ENCODE measurements around the gene SLC38A6.

DNA sequence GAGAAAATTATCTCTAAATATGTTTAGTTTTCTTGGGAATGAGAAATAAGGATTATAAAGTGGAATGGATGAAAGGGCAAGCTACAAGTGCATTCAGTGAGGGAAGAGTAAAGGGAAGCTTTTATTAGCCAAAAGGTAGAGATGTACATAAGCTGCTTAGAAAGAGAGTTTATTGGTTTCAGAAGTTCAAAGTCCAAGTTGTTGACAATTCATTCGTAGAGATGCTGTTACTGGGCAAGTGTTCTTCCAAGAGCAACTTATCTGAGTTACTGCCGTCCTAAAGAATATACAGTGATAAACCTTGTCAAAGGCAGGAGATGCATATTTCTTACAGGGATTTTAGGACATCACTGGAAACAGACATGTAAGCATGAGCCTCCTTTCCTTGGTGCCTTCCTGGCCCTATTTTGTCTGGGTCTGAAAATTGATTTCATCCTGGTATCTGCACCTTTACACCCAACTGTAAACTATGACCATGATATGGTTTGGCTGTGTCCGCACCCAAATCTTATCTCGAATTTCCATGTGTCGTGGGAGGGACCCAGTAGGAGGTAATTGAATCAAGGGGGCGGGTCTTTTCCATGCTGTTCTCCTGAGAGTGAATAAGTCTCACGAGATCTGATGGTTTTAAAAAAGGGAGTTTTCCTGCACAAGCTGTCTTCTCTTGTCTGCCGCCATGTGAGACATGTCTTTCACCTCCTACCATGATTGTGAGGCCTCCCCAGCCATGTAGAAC lies 47.0 kb upstream of the SLC38A6 start:
- no peak for TF ChIP-seq CTCF (IDR thresholded peaks at IDR 0.05)
- TF ChIP-seq EZH2 (IDR thresholded peaks at IDR 0.05) = no peak
- TF ChIP-seq EZH2phosphoT487 (IDR thresholded peaks at IDR 0.05) = no peak
